Coronary artery (tissue), 2 donors: Measurements from ENCODE around the gene STARD3NL.
"Not testable (repeated sequence)": the region's sequence is repeated elsewhere in the genome, so short reads cannot be mapped to it uniquely, and the experiment has no call there.

Experiments
- DNase-seq: peaks from one replicate; pipeline ENCODE4 v3.0.0-alpha.2; 2017; ENCODE audit warnings: low spot score
- H3K27ac ChIP-seq, 2 donors: fragments of 200-600 bp; sonication (generic); one replicate each; pipeline ENCODE4 v1.5.1; 2016 to 2019
- H3K4me3 ChIP-seq: fragments of 200-600 bp; sonication (generic); 2 replicates; pipeline ENCODE4 v1.5.1; 2016; ENCODE audit warnings: mild to moderate bottlenecking, moderate library complexity
- CTCF ChIP-seq: fragments of 200-600 bp; sonication (generic); IDR thresholded peaks from one replicate; pipeline ENCODE4 v1.5.1; 2019; ENCODE audit warnings: antibody characterized with exemption

The STARD3NL gene

DNA sequence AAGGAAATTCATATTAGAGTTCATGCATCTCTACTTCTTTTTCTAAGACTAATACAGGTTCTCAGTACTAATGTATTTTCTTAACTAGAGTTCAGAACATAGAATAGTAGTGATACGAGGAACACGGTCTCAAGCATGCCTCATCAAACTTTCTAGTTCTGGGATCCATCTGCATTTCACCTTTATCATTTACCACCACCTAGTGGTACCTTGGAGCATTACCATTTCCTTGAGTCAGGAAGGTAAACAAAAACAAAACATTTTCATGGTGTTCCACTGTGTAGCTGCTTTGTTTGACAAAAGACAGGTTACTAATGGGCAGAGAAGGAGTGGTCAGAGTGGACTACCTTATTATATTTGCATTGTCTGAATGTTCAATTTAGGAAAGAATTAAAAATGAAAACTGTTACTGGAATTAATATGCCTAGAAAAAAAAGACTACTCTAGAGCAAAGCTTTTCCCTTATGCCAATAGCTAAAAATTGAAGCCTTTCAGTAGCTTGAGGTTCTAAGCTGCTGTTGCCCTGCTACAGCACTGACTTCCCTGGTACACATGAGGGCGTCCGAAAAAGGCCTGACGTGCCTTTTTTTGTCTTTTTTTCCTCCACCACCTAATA lies 44.5 kb downstream of the STARD3NL start:
- H3K4me3 ChIP-seq = no peak overlapping the region
- DNase-seq = no peak
- TF ChIP-seq CTCF = peak; percentile 78
- H3K27ac ChIP-seq = no peak overlapping the region

- Histone ChIP-seq H3K4me3 (no peak overlapping the region), H3K27ac (no peak overlapping the region)
- no peak for DNase-seq
- no peak for TF ChIP-seq CTCF
Observed at GRCh38 chr7:38223306-38223705, 45.3 kb downstream of the STARD3NL start.

DNA sequence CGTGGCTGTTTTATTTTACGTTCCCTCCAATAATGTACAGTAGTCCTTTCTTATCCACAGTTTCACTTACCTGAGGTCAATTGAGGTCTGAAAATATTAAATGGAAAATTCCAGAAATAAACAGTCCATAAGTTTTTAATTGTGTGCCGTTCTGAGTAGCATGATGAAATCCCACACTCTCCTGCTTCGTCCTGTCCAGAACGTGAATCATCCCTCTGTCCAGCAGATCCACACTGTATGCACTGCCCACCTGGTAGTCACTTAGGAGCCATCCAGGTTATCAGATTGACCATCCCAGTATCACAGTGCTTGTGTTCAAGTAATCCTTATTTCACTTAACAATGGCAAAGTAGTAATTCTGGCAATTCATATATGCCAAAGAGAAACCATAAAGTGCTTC lies 46.3 kb downstream of the STARD3NL start:
- TF ChIP-seq CTCF = no peak
- Histone ChIP-seq H3K4me3 (no peak overlapping the region), H3K27ac (no peak overlapping the region)
- DNase-seq = no peak

GRCh38 chr7:38229386-38229785 lies 51.3 kb downstream of the STARD3NL start:
- H3K27ac ChIP-seq = no peak overlapping the region
- DNase-seq = no peak
- H3K4me3 ChIP-seq = no peak overlapping the region
- no peak for TF ChIP-seq CTCF

DNA sequence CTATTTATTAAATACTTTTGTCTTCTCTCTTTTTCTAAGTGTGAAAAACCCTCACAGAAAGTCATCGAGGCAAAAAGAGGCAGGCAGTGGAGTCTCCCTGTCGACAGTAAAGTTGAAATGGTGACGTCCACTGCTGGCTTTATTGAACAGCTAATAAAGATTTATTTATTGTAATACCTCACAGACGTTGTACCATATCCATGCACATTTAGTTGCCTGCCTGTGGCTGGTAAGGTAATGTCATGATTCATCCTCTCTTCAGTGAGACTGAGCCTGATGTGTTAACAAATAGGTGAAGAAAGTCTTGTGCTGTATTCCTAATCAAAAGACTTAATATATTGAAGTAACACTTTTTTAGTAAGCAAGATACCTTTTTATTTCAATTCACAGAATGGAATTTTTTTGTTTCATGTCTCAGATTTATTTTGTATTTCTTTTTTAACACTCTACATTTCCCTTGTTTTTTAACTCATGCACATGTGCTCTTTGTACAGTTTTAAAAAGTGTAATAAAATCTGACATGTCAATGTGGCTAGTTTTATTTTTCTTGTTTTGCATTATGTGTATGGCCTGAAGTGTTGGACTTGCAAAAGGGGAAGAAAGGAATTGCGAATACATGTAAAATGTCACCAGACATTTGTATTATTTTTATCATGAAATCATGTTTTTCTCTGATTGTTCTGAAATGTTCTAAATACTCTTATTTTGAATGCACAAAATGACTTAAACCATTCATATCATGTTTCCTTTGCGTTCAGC lies 52.0 kb downstream of the STARD3NL start:
- no peak for TF ChIP-seq CTCF
- DNase-seq = no peak
- no peak overlapping the region for H3K4me3 ChIP-seq
- no peak overlapping the region for H3K27ac ChIP-seq

DNA sequence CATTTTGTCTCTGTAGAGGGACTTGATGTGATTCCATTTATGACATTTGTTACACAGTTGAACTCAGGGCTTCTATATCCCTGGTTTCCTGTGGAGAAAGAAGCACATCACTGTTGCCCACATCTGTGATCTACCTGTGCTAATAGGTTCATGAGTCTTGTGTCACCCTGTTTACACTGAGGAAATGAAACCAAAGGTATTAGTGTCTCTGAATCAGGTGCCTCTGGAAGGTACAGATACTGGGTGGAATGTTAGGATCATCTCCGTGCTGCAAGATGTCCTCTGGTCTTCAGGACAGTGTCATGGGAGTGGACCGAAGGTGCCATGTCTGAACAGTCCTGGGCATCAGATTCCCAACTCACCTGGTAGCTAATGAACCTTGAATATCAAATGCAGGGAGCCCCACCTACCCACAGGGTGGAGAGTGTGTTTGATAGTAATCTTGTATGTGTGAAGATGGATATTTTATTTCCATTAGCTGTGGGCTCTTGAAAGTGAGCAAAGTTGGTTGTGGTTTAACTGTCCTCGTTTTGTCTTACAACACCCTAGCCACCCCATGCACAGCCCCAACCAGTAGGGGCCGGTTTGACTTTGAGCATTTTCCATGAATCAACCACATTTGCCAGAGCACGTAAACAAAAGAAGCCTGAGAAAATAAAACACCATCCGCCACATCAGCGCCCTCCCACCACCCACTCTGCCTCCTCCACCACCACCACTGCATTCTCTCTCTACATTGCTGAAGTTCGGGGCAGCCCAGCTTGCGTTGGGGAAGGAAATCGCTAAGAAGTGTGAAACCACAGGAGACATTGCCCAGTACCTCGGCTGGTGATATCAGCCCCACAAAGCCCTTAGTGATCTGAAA lies 54.7 kb downstream of the STARD3NL start:
- DNase-seq = no peak
- Histone ChIP-seq H3K4me3 (no peak overlapping the region), H3K27ac (peak overlapping the region in 1 of 2 donors; percentile 40)
- no peak for TF ChIP-seq CTCF

DNA sequence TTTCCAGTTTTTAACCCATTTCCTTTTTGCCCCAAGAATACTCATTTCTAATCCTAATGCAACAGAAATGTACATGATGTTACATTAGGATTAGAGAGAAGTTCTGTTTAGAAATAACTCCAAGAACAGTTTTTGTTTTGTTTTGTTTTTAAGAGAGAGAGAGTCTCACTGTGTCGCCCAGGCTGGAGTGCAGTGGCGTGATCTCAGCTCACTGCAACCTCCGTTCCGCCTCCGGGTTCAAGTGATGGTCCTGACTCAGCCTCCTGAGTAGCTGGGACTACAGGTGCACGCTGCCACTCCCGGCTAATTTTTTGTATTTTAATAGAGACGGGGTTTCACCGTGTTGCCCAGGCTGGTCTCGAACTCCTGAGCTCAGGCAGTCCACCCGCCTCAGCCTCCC lies 56.7 kb downstream of the STARD3NL start:
- not testable (repeated sequence) for H3K27ac ChIP-seq, H3K4me3 ChIP-seq, DNase-seq
